RKO (cell line): ENCODE measurements around the gene DENND5B.
"Not testable (repeated sequence)": the region's sequence is repeated elsewhere in the genome, so short reads cannot be mapped to it uniquely, and the experiment has no call there.

Source experiments
- DNase-seq: peaks from one replicate; pipeline ENCODE4 v3.0.0-alpha.2; 2016; ENCODE audit warnings: low spot score

The DENND5B gene

GRCh38 chr12:31377210-31377609, 213.7 kb downstream of the DENND5B start:
- DNase-seq = not testable (repeated sequence)

- DNase-seq = not testable (repeated sequence)
Observed at GRCh38 chr12:31375422-31375821, 215.5 kb downstream of the DENND5B start.

- no peak for DNase-seq
Observed at GRCh38 chr12:31371256-31371620, 219.7 kb downstream of the DENND5B start.

GRCh38 chr12:31370531-31371255, 220.2 kb downstream of the DENND5B start:
- DNase-seq = no peak

GRCh38 chr12:31369712-31370521, 221.0 kb downstream of the DENND5B start:
- no peak for DNase-seq

GRCh38 chr12:31368666-31369361, 222.1 kb downstream of the DENND5B start:
- DNase-seq = no peak

- DNase-seq = no peak
Observed at GRCh38 chr12:31366104-31366621, 224.8 kb downstream of the DENND5B start.

GRCh38 chr12:31363831-31364230, 227.1 kb downstream of the DENND5B start:
- no peak for DNase-seq

- no peak for DNase-seq
Observed at GRCh38 chr12:31363416-31363809, 227.5 kb downstream of the DENND5B start.

- no peak for DNase-seq
Observed at GRCh38 chr12:31362759-31363415, 228.0 kb downstream of the DENND5B start.

GRCh38 chr12:31362115-31362758, 228.7 kb downstream of the DENND5B start:
- DNase-seq = no peak

- no peak for DNase-seq
Observed at GRCh38 chr12:31361730-31362114, 229.2 kb downstream of the DENND5B start.

GRCh38 chr12:31355747-31356107, 235.2 kb downstream of the DENND5B start:
- no peak for DNase-seq

GRCh38 chr12:31353750-31354708, 236.9 kb downstream of the DENND5B start:
- no peak for DNase-seq

GRCh38 chr12:31346267-31346666, 244.7 kb downstream of the DENND5B start:
- DNase-seq = no peak

GRCh38 chr12:31343139-31343538, 247.8 kb downstream of the DENND5B start:
- no peak for DNase-seq

- no peak for DNase-seq
Observed at GRCh38 chr12:31342286-31342685, 248.7 kb downstream of the DENND5B start.

GRCh38 chr12:31339831-31340622, 250.9 kb downstream of the DENND5B start:
- DNase-seq = no peak

GRCh38 chr12:31337952-31338351, 253.0 kb downstream of the DENND5B start:
- no peak for DNase-seq
